LNCaP clone FGC (cell line): ENCODE data around the gene CDH16.

Experiments
- DNase-seq: peaks from one replicate; pipeline ENCODE4 v3.0.0-alpha.2; 2011; ENCODE audit warnings: low read depth
- H3K4me3 ChIP-seq: 2 replicates; pipeline ENCODE4 v1.5.1; 2011; ENCODE audit warnings: mild to moderate bottlenecking, low read depth, low read length, control low read depth
- TF ChIP-seq, protein P1 (sequence below): IDR thresholded peaks from 2 replicates; pipeline ENCODE4 v1.5.1; 2012; ENCODE audit warnings: mild to moderate bottlenecking; ENCODE audit not compliant: control insufficient read depth, insufficient read depth; ENCODE audit errors: extremely low read depth

Gene CDH16

GRCh38 chr16:66933776-66934137, 15.1 kb upstream of the CDH16 start:
- DNase-seq, result no peak
- TF ChIP-seq, protein P1, sequence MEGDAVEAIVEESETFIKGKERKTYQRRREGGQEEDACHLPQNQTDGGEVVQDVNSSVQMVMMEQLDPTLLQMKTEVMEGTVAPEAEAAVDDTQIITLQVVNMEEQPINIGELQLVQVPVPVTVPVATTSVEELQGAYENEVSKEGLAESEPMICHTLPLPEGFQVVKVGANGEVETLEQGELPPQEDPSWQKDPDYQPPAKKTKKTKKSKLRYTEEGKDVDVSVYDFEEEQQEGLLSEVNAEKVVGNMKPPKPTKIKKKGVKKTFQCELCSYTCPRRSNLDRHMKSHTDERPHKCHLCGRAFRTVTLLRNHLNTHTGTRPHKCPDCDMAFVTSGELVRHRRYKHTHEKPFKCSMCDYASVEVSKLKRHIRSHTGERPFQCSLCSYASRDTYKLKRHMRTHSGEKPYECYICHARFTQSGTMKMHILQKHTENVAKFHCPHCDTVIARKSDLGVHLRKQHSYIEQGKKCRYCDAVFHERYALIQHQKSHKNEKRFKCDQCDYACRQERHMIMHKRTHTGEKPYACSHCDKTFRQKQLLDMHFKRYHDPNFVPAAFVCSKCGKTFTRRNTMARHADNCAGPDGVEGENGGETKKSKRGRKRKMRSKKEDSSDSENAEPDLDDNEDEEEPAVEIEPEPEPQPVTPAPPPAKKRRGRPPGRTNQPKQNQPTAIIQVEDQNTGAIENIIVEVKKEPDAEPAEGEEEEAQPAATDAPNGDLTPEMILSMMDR, result no peak
- peak overlapping the region; percentile 98 for H3K4me3 ChIP-seq

- no peak overlapping the region for H3K4me3 ChIP-seq
- TF ChIP-seq, protein P1, result no peak
- DNase-seq, result no peak
Observed at GRCh38 chr16:66932076-66932475, 13.4 kb upstream of the CDH16 start.

DNA sequence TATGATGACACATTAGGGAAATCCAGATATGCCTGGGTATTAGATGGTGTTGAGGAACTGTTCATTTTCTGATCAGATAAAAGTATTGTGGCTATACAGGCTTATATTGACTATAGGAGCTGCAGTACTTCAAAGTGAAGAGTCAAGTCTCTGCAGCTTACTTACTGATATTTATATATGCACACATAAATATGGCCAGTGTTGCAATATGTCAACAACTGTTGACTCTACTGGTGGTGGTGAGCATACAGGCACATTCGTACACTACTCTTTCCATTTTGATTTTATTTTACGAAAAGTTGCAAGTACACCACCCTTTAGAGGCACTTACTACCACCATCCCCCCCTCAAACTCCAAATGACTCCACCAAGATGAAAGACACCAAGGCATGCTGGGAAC, 13.0 kb upstream of the CDH16 start:
- no peak for DNase-seq
- TF ChIP-seq, protein P1, result no peak
- H3K4me3 ChIP-seq, result no peak overlapping the region

DNA sequence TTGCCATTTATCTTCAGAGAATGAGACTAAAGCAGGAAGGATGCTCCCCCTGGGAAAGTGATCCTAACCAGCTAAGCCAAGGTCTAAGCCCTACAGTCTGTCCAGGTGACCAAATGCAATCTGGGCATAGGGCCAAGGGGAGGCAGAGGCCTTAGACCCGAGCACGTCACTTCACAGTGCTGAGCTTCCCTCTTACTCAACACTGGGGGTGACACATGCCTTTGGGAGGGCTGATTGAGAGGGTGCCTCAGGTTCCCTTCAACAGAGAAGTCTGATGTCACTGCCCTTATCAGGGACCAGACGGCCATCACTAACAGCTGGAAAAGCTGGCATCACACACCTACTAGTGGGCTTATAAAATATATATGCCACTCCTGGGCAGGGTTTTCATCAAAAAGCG, 11.5 kb upstream of the CDH16 start:
- no peak for DNase-seq
- TF ChIP-seq, protein P1, result no peak
- H3K4me3 ChIP-seq, result no peak overlapping the region

DNA sequence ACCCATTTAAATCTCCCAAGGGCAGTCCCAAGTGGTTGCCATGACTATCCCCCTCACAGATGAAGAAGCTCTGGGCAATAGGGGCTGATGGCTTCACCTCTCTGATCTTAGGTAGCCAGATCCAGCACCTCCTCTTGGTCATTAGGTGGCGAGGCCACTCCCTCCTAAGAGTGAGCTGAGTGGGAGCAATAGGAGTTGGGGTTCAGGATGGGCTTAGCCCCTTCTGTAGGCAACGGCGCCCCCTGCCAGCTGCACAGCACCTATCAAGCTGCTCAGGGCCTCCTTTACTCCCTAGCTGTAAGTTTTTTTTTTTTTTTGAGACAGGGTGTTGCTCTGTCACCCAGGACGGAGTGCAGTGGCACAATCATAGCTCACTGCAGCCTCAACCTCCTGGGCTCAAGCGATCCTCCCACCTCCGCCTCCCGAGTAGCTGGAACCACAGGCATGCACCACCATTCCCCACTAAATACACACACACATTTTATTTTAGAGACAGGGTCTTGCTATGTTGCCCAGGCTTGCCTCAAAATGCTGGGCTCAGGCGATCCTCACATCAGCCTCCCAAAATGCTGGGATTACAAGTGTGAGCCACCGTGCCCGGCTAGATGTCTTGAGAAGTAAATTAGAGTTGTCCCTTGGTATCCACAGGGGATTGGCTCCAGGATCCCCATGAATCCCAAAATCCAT, 10.2 kb upstream of the CDH16 start:
- TF ChIP-seq, protein P1, result no peak
- H3K4me3 ChIP-seq, result no peak overlapping the region
- no peak for DNase-seq

DNA sequence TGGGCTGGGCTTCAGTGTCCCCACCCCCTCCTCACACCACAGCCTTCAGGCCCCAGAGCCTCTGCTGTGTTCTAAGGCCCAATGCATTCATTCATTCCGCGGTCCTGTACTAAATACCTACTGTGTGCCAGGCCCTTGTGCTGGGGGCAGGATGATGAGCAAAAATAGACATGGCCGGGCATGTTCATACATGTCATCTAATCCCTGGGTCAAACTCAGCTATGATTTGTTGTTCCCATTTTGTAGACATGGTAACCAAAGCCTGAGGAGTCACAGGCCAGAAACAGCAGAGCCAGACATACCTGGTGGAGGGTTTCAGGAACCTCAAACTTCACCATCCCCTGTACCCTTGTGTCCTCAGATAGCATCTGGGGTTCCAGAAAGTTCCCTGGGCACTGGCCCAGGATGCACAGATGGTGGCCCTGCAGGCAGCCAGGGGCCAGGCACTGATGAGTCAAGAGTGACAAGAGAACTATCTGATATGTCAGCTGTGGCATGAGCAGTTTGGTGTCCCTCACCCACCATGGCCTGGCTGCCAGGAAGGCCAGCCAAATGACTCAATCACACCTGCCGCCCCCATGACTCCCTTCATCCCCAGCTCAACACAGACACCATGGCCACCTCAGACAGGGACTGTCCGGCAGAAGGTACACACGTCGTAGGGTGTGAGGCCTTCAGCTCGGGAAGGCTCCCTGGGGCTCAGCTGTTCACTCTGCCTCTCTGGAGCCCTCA, 9.4 kb upstream of the CDH16 start:
- TF ChIP-seq, protein P1, result no peak
- DNase-seq, result no peak
- no peak overlapping the region for H3K4me3 ChIP-seq

DNA sequence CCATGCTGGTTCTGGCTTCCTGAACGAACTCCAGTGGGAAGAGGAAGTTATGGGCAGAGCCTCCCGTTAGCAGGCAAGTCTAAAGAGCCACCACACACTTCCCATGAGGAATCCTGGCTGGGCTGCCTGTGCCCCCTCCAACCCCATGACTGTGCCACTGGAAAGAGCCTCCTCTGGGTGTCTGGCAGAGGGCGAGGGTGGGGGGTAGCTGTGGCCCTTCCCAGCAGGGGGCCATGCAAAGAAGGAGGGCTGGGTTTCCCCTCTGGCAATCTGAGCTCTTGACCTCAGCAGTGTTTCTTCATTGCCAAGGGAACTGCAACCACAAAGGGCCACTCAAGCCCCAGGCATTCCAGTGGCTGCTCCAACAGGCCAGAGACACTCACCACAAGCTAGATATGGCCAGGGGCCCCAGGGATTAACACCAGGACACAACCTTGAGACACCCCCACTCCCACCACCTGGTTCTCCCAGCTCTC, 8.3 kb upstream of the CDH16 start:
- no peak for DNase-seq
- H3K4me3 ChIP-seq, result no peak overlapping the region
- TF ChIP-seq, protein P1, result no peak
